Measurements from ENCODE around the gene POC1B.

Gene POC1B

GRCh38 chr12:89395712-89396111 lies 130.1 kb downstream of the POC1B start:
- no peak for FAIRE-seq
- TF ChIP-seq, protein P1, sequence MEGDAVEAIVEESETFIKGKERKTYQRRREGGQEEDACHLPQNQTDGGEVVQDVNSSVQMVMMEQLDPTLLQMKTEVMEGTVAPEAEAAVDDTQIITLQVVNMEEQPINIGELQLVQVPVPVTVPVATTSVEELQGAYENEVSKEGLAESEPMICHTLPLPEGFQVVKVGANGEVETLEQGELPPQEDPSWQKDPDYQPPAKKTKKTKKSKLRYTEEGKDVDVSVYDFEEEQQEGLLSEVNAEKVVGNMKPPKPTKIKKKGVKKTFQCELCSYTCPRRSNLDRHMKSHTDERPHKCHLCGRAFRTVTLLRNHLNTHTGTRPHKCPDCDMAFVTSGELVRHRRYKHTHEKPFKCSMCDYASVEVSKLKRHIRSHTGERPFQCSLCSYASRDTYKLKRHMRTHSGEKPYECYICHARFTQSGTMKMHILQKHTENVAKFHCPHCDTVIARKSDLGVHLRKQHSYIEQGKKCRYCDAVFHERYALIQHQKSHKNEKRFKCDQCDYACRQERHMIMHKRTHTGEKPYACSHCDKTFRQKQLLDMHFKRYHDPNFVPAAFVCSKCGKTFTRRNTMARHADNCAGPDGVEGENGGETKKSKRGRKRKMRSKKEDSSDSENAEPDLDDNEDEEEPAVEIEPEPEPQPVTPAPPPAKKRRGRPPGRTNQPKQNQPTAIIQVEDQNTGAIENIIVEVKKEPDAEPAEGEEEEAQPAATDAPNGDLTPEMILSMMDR (IDR thresholded peaks at IDR 0.05; ENCODE audit: insufficient read depth, missing control alignments), result no peak
- no peak for DNase-seq (ENCODE audit: insufficient read length, low spot score)

GRCh38 chr12:89393551-89394121 lies 132.2 kb downstream of the POC1B start:
- FAIRE-seq, result no peak
- no peak for DNase-seq (ENCODE audit: insufficient read length, low spot score)
- TF ChIP-seq, protein P1 (IDR thresholded peaks at IDR 0.05; ENCODE audit: insufficient read depth, missing control alignments), result no peak

GRCh38 chr12:89392391-89392790 lies 133.5 kb downstream of the POC1B start:
- FAIRE-seq, result no peak
- TF ChIP-seq, protein P1 (IDR thresholded peaks at IDR 0.05; ENCODE audit: insufficient read depth, missing control alignments), result no peak
- no peak for DNase-seq (ENCODE audit: insufficient read length, low spot score)

- FAIRE-seq (no peak), DNase-seq (ENCODE audit: insufficient read length, low spot score) (no peak)
- TF ChIP-seq, protein P1 (IDR thresholded peaks at IDR 0.05; ENCODE audit: insufficient read depth, missing control alignments), result no peak
These were observed 134.0 kb downstream of the POC1B start for GRCh38 chr12:89391726-89392336.

- TF ChIP-seq, protein P1 (IDR thresholded peaks at IDR 0.05; ENCODE audit: insufficient read depth, missing control alignments), result no peak
- FAIRE-seq (no peak), DNase-seq (ENCODE audit: insufficient read length, low spot score) (no peak)
These were observed 134.8 kb downstream of the POC1B start for GRCh38 chr12:89390802-89391673.

DNA sequence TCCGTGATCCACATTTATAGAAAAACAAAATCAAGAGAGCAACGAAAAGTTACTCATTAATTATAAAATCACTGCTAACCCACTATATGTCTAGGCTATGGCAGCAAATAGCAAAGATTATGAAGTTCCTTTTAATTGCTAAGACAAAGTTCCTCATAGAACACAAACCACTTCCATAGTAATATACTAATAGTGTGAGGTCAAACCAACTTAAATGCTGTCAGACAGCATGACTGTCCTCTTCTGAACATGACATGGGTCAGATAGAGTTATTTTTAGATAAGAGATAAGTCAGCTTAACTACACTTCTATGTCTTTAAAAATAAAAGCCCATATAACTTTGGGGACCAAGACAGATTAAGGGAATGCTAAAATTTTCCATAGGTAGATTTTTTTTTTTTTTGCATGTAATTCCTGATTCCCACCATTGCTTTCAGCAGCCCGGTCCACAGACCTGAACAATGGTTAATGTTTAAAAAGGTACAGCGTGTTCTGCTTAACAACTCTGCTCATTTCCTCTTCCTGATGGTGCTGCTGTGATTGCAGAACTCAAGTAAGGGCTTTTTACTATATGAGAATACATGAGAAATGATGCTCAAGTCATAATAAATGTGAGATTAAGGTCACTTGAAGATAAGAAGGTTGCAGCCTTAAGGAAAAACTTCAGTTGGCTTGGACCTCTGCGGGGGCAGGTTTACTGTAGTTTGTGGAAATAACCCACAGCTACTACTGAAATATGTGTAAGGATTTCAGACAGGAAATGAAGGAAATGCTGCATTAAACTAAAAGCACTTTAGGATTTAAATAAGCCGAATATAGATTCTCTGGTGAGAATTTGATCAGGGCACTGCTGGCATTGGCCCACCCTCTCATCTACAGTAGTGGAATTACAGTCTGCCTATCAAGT lies 135.8 kb downstream of the POC1B start:
- DNase-seq (ENCODE audit: insufficient read length, low spot score) (no peak), FAIRE-seq (no peak)
- TF ChIP-seq, protein P1 (IDR thresholded peaks at IDR 0.05; ENCODE audit: insufficient read depth, missing control alignments), result no peak
